ENCODE measurements around the gene TAGLN3.

TAGLN3 gene

DNA sequence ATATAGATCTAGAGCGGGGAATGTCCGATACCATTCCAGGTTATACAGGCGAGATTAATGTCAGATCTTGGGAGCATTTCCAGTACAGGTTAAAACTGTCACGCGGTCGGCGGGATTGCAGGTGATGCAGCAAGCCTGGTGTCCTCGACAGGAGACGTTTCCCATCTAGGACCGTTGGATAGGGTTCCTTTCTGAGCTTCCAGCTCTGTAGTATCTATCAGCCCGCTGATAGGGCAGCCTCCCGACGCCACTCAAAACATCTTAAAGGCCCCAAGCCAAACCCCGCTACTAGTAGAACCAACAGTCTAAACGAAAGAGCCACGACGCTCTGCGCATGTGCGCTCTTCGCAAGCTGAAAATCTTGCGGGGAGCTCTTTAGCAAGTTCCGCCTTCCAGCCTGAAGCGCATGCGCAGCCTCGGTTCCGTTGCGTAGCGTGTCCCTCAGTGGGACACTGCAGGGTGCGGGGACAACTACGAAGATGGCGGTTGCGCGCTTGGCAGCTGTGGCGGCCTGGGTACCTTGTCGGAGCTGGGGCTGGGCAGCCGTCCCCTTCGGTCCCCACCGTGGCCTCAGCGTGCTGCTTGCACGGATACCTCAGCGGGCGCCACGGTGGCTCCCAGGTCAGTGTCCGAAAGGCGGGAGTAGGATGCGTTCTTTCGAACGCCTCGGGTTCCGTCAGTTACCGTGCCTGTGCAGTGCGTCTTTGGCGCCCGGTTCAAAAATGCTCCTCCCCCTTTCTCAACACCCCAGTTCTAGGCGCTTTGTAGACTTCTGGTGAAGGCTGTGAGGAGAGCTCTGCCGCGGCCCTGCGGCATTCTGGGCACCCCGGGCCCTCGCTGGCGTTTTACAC lies 19.9 kb upstream of the TAGLN3 start, which contains the start of gene ABHD10 (continued):
- TF ChIP-seq, protein P1, sequence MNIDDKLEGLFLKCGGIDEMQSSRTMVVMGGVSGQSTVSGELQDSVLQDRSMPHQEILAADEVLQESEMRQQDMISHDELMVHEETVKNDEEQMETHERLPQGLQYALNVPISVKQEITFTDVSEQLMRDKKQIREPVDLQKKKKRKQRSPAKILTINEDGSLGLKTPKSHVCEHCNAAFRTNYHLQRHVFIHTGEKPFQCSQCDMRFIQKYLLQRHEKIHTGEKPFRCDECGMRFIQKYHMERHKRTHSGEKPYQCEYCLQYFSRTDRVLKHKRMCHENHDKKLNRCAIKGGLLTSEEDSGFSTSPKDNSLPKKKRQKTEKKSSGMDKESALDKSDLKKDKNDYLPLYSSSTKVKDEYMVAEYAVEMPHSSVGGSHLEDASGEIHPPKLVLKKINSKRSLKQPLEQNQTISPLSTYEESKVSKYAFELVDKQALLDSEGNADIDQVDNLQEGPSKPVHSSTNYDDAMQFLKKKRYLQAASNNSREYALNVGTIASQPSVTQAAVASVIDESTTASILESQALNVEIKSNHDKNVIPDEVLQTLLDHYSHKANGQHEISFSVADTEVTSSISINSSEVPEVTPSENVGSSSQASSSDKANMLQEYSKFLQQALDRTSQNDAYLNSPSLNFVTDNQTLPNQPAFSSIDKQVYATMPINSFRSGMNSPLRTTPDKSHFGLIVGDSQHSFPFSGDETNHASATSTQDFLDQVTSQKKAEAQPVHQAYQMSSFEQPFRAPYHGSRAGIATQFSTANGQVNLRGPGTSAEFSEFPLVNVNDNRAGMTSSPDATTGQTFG (tag by site-specific recombination; IDR thresholded peaks at IDR 0.05; ENCODE audit: borderline replicate concordance) = no peak
- TF ChIP-seq ZNF488 (tag by site-specific recombination; IDR thresholded peaks at IDR 0.05) = no peak
- peak; percentile 55; the same call in 1 of the 2 replicates for TF ChIP-seq ZNF692 (tag by site-specific recombination; IDR thresholded peaks at IDR 0.05)
- peak; percentile 80 for TF ChIP-seq ZNF335 (tag by site-specific recombination; conservative IDR thresholded peaks at IDR 0.05)
- TF ChIP-seq, protein P2, sequence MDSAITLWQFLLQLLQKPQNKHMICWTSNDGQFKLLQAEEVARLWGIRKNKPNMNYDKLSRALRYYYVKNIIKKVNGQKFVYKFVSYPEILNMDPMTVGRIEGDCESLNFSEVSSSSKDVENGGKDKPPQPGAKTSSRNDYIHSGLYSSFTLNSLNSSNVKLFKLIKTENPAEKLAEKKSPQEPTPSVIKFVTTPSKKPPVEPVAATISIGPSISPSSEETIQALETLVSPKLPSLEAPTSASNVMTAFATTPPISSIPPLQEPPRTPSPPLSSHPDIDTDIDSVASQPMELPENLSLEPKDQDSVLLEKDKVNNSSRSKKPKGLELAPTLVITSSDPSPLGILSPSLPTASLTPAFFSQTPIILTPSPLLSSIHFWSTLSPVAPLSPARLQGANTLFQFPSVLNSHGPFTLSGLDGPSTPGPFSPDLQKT (IDR thresholded peaks at IDR 0.05; ENCODE audit: borderline replicate concordance, low read depth, low read length) = no peak
- TF ChIP-seq ZNF600 (tag by site-specific recombination; IDR thresholded peaks at IDR 0.05) = 0 out of 2 replicates have a peak, but pooled peaks have one; percentile 6
- TF ChIP-seq, protein P3, sequence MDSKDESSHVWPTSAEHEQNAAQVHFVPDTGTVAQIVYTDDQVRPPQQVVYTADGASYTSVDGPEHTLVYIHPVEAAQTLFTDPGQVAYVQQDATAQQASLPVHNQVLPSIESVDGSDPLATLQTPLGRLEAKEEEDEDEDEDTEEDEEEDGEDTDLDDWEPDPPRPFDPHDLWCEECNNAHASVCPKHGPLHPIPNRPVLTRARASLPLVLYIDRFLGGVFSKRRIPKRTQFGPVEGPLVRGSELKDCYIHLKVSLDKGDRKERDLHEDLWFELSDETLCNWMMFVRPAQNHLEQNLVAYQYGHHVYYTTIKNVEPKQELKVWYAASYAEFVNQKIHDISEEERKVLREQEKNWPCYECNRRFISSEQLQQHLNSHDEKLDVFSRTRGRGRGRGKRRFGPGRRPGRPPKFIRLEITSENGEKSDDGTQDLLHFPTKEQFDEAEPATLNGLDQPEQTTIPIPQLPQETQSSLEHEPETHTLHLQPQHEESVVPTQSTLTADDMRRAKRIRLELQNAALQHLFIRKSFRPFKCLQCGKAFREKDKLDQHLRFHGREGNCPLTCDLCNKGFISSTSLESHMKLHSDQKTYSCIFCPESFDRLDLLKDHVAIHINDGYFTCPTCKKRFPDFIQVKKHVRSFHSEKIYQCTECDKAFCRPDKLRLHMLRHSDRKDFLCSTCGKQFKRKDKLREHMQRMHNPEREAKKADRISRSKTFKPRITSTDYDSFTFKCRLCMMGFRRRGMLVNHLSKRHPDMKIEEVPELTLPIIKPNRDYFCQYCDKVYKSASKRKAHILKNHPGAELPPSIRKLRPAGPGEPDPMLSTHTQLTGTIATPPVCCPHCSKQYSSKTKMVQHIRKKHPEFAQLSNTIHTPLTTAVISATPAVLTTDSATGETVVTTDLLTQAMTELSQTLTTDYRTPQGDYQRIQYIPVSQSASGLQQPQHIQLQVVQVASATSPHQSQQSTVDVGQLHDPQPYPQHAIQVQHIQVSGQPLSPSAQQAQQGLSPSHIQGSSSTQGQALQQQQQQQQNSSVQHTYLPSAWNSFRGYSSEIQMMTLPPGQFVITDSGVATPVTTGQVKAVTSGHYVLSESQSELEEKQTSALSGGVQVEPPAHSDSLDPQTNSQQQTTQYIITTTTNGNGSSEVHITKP (tag by site-specific recombination; IDR thresholded peaks at IDR 0.05) = peak; percentile 41; the same call in 1 of the 2 replicates
- TF ChIP-seq ZFP41 (tag by site-specific recombination; IDR thresholded peaks at IDR 0.05; ENCODE audit: borderline replicate concordance) = no peak
- peak; percentile 76 for TF ChIP-seq YY1 (tag by site-specific recombination; IDR thresholded peaks at IDR 0.05)
- 0 out of 2 replicates have a peak, but pooled peaks have one; percentile 22 for TF ChIP-seq ZNF561 (tag by site-specific recombination; IDR thresholded peaks at IDR 0.05; ENCODE audit: borderline replicate concordance)
- TF ChIP-seq PATZ1 (tag by site-specific recombination; IDR thresholded peaks at IDR 0.05) = peak; percentile 47
- TF ChIP-seq ZNF391 (tag by site-specific recombination; IDR thresholded peaks at IDR 0.05; ENCODE audit: borderline replicate concordance, low read depth) = peak; percentile 16; the same call in 1 of the 2 replicates
- TF ChIP-seq GLI4 (tag by site-specific recombination; IDR thresholded peaks at IDR 0.05) = no peak
- peak; percentile 20; the same call in 1 of the 2 replicates for TF ChIP-seq IKZF3 (tag by site-specific recombination; IDR thresholded peaks at IDR 0.05)
- peak; percentile 80 for TF ChIP-seq ZBTB11 (tag by site-specific recombination; conservative IDR thresholded peaks at IDR 0.05; ENCODE audit: low read depth)
- 0 out of 2 replicates have a peak, but pooled peaks have one; percentile 22 for TF ChIP-seq ZNF558 (tag by site-specific recombination; IDR thresholded peaks at IDR 0.05)
- peak; percentile 73; the same call in 1 of the 2 replicates for TF ChIP-seq YY2 (tag by site-specific recombination; IDR thresholded peaks at IDR 0.05)
- 0 out of 2 replicates have a peak, but pooled peaks have one; percentile 24 for TF ChIP-seq ZBTB7A (tag by site-specific recombination; IDR thresholded peaks at IDR 0.05; ENCODE audit: low read depth)
- TF ChIP-seq, protein P4, sequence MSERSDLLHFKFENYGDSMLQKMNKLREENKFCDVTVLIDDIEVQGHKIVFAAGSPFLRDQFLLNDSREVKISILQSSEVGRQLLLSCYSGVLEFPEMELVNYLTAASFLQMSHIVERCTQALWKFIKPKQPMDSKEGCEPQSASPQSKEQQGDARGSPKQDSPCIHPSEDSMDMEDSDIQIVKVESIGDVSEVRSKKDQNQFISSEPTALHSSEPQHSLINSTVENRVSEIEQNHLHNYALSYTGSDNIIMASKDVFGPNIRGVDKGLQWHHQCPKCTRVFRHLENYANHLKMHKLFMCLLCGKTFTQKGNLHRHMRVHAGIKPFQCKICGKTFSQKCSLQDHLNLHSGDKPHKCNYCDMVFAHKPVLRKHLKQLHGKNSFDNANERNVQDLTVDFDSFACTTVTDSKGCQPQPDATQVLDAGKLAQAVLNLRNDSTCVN (tag by site-specific recombination; optimal IDR thresholded peaks at IDR 0.05) = peak; percentile 69
